Body of pancreas (tissue), 4 donors: Measurements from ENCODE around the gene TH.

ENCODE experiments used
- POLR2A ChIP-seq, 3 donors: fragments of 450-650 bp; IDR thresholded peaks; one replicate each; pipeline ENCODE4 v1.6.1; 2016; ENCODE audit warnings: antibody characterized with exemption in 3 of 3, mild to moderate bottlenecking in 2 of 3
- TF ChIP-seq, protein P1 (sequence below), 7 experiments: fragments of 450-650 bp in 4 of 7; fragments of 200-600 bp in 3 of 7; sonication (generic) in 3 of 7; IDR thresholded peaks; one replicate each; pipeline ENCODE4 v1.5.1; 2016 to 2019; ENCODE audit warnings: antibody characterized with exemption in 7 of 7

DNA sequence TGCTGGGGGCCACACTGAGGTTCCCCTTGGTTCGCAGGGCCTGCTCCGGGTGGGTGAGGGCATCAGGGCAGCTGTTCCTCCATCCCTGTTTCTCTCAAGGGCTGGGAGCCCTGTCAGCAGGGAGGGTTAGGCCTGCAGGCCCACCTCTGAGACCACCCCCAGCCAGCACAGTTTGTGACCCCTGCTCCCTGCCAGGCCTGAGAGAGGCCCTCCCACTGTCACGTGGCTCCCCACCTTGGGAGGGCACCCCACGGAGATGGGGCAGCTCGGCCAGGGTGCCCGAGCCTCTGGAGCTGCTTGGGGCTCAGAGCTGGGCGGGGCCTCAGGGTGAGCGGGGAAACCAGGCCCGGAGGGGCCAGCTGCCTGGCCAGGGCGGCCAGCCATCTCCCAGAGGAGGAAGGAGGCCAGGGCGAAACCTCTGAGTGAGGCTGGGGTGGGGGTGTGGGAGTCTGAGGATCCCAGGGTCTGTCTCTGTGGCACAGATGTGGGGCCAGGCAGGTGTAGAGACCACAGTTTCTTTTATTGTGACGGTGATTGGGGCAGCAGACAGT lies 8.1 kb downstream of the TH start:
- TF ChIP-seq, protein P1, sequence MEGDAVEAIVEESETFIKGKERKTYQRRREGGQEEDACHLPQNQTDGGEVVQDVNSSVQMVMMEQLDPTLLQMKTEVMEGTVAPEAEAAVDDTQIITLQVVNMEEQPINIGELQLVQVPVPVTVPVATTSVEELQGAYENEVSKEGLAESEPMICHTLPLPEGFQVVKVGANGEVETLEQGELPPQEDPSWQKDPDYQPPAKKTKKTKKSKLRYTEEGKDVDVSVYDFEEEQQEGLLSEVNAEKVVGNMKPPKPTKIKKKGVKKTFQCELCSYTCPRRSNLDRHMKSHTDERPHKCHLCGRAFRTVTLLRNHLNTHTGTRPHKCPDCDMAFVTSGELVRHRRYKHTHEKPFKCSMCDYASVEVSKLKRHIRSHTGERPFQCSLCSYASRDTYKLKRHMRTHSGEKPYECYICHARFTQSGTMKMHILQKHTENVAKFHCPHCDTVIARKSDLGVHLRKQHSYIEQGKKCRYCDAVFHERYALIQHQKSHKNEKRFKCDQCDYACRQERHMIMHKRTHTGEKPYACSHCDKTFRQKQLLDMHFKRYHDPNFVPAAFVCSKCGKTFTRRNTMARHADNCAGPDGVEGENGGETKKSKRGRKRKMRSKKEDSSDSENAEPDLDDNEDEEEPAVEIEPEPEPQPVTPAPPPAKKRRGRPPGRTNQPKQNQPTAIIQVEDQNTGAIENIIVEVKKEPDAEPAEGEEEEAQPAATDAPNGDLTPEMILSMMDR (IDR thresholded peaks at IDR 0.05), result no peak
- TF ChIP-seq POLR2A (IDR thresholded peaks at IDR 0.05), result no peak
